Activated CD8-positive, alpha-beta memory T cell treated with anti-CD3 and anti-CD28 coated beads for 36 hours (primary cell): ENCODE data around the gene GCGR. TPM values are rescaled to one million over a fixed set of nuclear protein-coding genes. Genes with fewer than 3 reads are reported as not detected.

Experiments
- CTCF ChIA-PET: fragments of 350-600 bp; sonication (Branson Sonifier 250); formaldehyde crosslinking; loops from one replicate; lab custom pipeline; 2021; ENCODE audit warnings: antibody characterized with exemption; lab: Charles Lee
- POLR2A ChIA-PET: fragments of 350-600 bp; sonication (Branson Sonifier 250); formaldehyde crosslinking; loops from one replicate; lab custom pipeline; 2021; ENCODE audit warnings: antibody characterized with exemption; lab: Charles Lee
- total RNA-seq, 2 experiments: library from RNA; stranded (reverse); gene quantifications; one replicate each; pipeline ENCODE4 v1.2.3, GENCODE V29; 2021

GCGR gene
- total RNA-seq, 2 experiments from 2014 or later = not detected

DNA sequence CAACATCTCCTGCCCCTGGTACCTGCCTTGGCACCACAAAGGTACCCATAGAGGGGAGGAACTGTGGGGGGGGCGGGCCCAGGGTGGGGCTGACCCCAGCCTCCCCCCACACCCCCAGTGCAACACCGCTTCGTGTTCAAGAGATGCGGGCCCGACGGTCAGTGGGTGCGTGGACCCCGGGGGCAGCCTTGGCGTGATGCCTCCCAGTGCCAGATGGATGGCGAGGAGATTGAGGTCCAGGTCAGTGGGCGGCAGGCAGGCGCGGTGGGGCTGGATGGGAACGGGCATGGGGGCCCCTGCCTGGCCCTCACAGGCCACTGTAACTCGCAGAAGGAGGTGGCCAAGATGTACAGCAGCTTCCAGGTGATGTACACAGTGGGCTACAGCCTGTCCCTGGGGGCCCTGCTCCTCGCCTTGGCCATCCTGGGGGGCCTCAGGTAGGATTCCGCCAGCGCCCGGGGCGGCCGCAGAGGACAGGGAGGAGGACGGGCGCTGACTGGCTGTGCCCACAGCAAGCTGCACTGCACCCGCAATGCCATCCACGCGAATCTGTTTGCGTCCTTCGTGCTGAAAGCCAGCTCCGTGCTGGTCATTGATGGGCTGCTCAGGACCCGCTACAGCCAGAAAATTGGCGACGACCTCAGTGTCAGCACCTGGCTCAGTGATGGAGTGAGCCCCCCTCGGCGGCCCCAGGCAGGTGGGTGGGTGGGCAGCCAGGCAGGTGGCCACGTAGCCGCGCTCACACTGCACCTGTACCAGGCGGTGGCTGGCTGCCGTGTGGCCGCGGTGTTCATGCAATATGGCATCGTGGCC, 7.1 kb downstream of the GCGR start:
- POLR2A ChIA-PET = no interaction called here

DNA sequence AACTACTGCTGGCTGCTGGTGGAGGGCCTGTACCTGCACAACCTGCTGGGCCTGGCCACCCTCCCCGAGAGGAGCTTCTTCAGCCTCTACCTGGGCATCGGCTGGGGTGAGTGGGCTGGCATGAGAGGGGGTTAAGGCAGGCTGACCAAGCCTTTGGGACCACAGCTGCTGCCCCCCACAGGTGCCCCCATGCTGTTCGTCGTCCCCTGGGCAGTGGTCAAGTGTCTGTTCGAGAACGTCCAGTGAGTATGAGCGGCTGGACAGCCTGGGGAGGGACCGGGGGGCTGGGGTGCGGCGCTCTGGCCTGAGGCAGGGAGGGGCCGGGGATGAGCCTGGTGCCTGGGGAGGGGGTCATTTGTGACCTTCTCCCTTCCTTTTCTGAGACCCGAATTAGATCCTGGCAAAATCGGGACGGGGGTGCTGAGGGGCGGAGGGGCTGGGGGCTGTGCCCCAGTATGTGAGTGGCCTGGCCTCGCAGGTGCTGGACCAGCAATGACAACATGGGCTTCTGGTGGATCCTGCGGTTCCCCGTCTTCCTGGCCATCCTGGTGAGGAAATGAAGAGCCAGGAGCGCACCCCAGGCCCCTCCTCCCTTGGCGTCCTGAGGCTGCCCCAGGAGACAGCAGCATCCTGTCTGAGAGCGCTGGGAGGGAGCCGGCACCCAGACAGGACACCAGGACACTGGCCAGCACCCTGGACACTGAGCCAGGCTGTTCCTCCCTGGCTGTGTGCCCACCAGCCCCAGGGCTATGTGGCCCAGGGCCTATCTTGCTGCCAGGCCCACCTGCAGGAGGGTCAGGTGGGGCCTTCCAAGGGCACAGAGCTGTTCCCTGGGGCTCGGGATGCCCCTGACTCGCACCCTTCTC, 8.0 kb downstream of the GCGR start:
- POLR2A ChIA-PET = no interaction called here
- CTCF ChIA-PET = interaction anchor here (0.6 kb wide), 1 partner anchor 15 kb away, joined by 3 read pairs; no protein-coding TSS in a partner anchor

More for the DNA sequence above, 7.1 kb downstream of the GCGR start:
- CTCF ChIA-PET = no interaction called here

DNA sequence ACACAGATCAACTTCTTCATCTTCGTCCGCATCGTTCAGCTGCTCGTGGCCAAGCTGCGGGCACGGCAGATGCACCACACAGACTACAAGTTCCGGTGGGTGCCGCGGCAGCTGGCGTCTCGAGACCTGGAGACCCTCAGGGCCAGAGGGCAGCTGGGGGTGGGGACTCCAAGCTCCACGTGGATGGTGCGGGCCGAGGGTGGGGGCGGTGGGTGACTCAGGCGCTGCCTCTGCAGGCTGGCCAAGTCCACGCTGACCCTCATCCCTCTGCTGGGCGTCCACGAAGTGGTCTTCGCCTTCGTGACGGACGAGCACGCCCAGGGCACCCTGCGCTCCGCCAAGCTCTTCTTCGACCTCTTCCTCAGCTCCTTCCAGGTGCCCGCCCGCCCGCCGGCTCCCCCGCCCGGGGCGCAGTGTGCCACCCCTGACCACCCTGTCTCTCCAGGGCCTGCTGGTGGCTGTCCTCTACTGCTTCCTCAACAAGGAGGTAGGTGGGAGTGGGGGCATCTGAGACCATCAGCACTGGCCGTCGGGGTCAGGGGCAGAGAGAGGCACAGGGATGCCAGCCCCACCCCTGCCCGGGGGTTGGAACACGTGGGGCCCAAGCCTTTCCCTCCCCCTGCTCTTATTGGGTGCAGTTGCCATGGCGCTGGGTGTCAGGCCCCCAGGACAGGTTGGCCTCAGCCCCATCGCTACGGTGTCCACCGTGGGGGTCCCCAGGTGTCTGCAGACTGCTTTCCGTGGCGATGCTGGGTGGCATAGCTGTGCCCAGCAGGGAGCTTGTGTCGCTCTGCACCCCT, 8.8 kb downstream of the GCGR start:
- ChIA-PET POLR2A (no interaction called here), CTCF (interaction anchor here (0.6 kb wide), 1 partner anchor 14 kb away, joined by 3 read pairs; no protein-coding TSS in a partner anchor)

DNA sequence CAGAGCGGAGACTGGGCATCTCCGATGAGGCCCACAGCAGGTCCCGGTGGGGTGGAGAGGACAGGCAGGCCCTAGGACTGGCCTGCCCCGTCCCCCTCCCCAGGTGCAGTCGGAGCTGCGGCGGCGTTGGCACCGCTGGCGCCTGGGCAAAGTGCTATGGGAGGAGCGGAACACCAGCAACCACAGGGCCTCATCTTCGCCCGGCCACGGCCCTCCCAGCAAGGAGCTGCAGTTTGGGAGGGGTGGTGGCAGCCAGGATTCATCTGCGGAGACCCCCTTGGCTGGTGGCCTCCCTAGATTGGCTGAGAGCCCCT, 9.4 kb downstream of the GCGR start:
- ChIA-PET CTCF (no interaction called here), POLR2A (no interaction called here)

DNA sequence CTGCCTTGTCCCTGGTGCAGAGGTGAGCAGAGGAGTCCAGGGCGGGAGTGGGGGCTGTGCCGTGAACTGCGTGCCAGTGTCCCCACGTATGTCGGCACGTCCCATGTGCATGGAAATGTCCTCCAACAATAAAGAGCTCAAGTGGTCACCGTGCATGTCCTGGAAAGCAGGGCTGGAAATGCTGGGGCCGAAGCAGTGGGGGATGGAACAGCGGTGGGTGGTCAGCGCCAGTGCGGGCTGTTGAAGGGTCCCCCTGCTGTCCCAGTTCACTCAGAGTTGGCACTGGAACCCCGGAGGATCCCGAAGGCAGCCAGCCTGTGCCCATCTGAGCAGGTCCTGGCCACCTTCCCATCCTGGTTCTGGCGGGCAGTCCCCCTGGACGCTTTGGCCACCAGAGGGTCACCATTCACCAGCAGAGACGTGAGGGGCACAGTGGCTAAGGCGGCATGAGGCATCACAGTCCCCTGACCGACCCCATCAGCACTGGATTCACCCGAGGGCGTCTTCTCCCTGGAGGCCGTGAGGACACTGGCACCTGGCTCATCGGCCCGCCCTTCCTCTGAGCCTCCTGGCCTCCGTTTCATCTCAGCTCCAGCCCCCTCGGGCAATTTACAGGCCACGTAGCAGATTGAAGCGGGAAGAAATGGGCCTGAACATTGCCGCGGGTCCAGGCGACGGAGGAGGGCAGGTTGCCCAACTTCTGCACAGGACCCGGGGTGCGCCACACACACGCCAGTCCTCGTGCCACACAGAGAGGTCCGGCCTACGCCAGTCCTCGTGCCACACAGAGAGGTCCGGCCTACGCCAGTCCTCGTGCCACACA, 10.1 kb downstream of the GCGR start:
- POLR2A ChIA-PET = no interaction called here
- CTCF ChIA-PET = no interaction called here

DNA sequence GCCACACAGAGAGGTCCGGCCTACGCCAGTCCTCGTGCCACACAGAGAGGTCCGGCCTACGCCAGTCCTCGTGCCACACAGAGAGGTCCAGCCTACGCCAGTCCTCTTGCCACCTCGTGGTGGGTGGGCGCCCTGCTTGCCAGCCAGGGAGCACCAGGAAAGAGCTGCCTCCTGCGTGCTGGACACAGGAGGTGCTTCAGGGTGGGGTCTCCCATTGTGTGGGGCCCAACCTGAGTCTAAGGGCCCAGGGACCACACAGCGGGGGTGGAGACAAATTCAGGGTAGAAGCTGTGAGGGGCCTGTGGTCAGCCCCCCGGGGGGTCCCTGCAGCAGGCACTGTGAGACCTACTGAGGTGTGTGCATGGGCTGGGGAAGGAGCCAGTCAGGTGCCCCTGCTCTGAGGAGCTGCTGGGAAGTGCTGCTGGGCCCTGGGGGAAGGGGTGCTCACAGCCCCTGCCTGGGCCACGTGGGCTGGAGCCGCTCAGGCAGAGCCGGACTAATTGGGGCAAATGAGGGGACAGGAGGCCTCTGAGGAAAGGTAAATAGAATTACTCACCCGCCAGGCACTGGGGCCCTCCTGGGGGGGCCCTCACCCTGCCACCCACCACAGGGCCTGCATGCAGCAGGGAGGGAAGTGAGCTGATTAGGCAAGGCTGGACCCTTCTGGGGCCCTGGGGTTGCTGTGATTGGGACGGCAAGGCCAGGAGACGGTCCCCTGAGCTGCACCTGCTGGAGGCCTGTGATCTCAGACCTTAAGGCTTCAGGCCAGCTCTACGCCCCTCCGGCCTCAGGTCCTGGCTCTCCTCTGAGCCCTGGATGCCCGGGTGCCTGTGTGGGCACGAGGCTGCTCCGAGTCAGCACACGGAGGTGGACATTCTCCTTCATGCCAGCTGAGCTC, 11.0 kb downstream of the GCGR start:
- POLR2A ChIA-PET = no interaction called here

DNA sequence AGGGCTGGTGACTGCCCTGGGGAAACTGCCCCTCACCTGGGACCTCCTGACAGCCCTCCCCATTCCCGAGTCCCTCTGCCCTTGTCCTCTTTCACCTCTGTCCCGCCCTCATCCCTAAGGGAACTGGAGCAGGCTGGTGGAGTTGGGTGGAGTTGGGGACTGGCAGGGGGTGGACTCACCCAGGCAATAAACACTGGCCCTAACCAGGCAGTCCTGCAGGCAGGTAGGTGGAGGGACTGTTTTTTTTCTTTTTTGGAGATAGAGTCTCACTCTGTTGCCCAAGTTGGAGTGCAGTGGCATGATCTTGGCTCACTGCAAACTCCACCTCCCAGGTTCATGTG, 11.7 kb downstream of the GCGR start:
- ChIA-PET POLR2A (no interaction called here), CTCF (interaction anchor here (0.6 kb wide), 1 partner anchor 35 kb away, joined by 3 read pairs; no protein-coding TSS in a partner anchor)

More for the DNA sequence above, 11.0 kb downstream of the GCGR start:
- CTCF ChIA-PET = interaction anchor here (0.6 kb wide), 1 partner anchor 35 kb away, joined by 3 read pairs; no protein-coding TSS in a partner anchor

DNA sequence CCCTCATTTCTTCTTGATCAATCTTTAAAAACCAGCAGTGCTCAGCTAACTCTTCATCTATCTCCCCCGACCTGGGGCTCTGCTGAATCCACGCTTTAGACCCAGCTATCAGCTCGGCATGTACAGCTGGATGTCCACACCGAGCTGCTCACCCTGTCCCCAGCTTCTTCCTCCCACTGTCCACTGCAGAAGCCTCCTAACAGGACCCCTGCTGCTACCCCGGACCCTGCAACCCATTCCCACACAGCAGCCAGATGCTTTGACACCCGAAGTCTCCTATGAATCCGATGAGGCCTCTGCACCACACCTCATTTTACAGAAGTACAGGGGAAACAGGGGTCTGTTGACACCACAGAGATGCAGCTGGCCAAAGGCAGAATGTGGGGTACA, 13.8 kb downstream of the GCGR start:
- POLR2A ChIA-PET = no interaction called here
- CTCF ChIA-PET = no interaction called here

DNA sequence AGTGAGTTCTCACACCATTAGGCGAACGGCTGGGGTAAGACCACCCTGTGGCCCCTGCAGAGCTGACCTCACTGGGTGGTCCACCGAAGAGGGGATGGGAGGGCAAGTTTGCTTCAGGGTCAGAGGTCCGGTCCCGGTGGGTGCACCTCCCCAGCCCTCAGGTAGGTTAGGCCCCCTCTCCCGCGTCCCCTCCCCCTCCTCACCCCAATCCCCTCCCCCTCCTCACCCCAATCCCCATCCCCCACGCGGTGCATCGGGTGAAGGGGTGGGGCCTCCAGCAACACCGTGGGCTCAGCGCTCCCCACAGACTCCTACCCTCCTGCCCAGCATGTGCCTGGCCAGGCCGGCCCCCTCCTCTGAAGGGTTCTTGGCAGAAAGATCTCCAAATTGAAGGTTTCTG, 15.8 kb downstream of the GCGR start:
- ChIA-PET POLR2A (no interaction called here), CTCF (no interaction called here)

DNA sequence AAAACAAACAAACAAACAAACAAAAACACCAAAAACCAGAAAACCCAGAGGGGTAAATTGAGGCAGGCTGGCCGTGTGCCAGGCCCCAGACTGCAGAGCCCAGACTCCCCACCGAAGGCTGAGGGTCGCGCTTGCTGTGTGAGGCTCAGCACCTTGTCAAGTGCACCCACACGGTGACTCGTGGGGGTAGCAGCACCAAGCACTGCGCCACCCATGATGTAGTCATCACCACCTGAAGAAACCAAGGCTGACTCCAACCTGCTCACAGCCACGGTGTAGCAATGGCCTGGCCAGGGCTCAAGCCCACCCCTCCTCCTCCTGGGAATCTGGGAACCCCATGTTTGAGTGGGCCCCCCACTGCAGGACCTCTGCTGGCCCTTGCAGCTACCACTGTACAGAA, 17.2 kb downstream of the GCGR start:
- ChIA-PET POLR2A (no interaction called here), CTCF (no interaction called here)

DNA sequence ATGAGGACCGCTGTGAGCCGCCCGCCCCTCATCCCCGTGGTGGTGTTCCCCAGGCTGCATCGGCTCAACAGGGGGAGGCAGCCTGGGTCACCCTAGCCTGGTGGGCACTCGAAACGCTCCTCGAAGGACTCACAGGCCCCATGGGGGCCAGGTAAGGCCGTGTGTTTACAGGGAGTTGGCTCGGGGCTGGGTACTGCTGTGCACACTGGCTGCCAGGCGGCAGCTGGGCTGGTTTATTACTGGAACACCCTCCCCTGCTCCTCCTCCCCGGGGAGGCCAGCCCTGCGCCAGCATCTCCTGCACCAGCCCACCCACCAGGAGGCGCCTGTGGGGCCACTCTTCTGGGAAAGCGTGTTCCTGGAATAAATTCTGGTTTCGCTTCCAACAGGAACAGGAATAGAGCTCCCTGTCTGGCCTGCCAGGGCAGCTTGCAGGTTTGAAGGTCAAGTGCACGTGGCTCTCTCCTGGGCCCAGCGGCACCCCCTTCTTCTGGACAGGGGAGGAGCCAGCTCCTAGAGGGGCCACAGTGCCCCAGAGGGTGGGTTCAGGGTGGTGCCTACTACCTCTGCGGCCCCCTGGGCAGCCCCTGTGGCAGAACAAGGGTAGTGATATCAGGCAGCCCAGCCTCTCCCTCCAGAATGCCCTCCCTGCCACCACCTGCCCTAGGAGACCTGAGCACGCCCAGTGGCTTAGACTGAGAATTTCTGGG, 17.8 kb downstream of the GCGR start:
- CTCF ChIA-PET = interaction anchor here (0.5 kb wide), 1 partner anchor 97 kb away, joined by 4 read pairs; no protein-coding TSS in a partner anchor
- POLR2A ChIA-PET = no interaction called here

DNA sequence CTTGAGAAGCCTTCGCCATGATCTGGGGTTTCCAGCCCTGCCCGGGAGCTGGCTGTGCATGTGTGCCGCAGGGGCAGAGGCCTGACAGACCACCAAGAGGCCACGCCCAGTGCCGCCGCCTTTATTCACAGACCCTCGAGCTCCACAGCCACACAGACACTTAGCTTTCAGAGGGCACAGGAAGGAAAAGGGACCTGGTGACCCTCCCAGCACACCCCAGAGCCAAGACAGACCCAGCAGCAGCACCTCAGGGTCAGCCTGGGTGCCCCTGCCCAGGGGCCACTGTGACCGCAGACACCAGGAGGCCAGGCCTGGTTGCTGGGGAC, 18.3 kb downstream of the GCGR start:
- POLR2A ChIA-PET = no interaction called here
- CTCF ChIA-PET = interaction anchor here (0.5 kb wide), 1 partner anchor 97 kb away, joined by 4 read pairs; no protein-coding TSS in a partner anchor

DNA sequence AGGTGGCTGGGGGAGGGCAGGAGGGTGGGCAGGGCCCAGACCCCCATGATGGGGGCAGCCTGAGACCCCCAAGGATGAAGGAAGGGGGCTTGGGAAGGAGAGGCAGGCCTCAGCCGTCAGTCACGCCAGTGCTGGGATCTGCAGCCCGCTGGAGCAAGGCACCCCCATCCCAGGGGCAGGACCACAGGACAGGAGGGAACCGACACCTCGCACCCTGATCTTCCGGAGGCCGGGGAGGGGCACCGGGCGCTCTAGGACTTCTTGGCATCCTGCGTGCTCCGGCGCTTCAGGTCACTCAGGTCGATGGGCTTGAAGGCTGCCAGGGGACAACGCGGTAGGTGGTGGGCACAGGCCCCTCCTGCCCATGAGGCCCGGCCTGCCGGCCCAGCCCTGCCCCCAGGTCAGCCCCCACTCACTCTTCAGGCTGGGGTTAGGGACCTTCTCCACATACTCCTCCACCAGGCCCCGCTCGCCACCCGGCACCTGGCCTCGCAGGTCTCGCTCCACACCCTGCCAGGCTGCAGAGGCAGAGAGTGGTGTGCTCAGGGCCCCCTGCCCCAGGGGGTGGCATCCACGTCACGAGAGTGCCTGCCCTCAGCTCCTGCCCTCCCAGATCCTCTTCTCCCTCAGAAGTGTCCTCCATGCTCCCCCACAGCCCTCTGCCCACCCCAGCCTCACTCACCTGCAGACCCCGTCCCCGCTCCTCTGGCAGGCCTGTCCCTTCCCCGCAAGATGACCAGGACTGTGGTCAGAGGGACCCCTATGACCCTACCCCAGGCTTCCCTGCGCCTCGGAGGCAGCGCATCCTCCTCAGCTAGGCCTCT, 19.3 kb downstream of the GCGR start:
- ChIA-PET POLR2A (no interaction called here), CTCF (no interaction called here)

DNA sequence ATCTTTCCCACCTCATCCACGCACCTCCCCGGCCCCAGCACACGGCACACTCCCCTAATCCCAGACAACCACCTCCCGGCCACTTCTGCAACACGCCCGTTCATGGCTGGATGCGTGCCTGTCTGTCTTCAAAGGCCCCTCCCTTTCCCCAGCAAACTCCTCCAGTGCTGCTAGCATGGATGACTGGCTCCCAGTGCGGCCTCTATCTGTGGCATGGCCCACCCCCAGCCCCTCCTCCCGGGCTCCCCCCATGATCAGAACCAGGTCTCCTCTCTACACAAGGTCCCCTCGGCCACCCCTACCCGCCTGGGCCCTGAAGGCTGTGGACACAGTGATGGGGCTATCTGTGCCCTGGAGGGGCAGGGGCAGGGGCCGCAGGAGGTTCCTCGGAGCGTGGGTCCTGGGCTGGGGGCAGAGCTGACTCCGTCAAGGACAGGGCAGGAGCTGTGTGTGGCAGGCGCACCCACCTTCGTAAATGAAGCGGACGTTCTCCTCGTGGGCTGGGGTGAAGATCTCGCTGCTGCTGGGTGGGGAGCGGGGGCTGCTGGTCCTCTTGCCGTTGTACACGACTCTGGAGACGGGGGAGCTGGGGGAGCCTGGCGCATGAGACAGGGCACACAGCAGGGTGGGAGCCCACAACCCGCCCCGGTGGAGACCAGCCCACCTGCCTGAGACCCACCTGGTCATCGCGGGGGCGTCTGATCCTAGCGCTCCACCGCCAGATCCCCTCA, 20.0 kb downstream of the GCGR start:
- CTCF ChIA-PET = no interaction called here
- POLR2A ChIA-PET = no interaction called here

DNA sequence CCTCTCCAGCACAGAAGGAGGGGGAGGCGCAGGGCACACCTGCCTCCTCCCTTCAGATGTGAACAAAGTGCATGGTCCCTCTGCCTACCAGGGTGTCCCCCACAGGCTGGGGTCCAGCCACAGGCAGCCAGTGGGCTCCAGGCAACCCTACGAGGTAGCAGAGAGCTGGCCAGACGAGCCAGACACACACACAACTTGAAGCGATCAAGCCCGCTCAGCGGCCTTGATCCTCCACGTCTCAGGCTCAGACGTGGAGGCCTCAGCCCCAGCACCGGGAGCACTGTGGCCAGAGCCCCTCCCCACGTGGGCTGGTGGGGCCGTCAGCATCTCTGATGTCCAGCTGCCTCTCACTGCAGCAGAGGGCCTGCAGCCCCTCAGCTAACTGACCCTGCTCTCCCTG, 20.6 kb downstream of the GCGR start:
- CTCF ChIA-PET = interaction anchor here (0.9 kb wide), 1 partner anchor 123 kb away, joined by 3 read pairs; no protein-coding TSS in a partner anchor

More for the DNA sequence above, 20.6 kb downstream of the GCGR start:
- POLR2A ChIA-PET = no interaction called here
